Uterus (tissue), 2 donors: Measurements from ENCODE around the gene CRIP1.

Experiments
- CTCF ChIP-seq, 4 experiments: fragments of 200-600 bp in 2 of 4; fragments of 450-650 bp in 2 of 4; sonication (generic) in 2 of 4; IDR thresholded peaks; one replicate each; pipeline ENCODE4 v1.5.1; 2016 to 2019; ENCODE audit warnings: antibody characterized with exemption in 4 of 4, mild to moderate bottlenecking in 2 of 4, moderate library complexity in 1 of 4
- POLR2A ChIP-seq, 2 donors: fragments of 450-650 bp; IDR thresholded peaks; one replicate each; pipeline ENCODE4 v1.6.1; 2016; ENCODE audit warnings: antibody characterized with exemption in 2 of 2, mild to moderate bottlenecking in 1 of 2, moderate library complexity in 1 of 2

GRCh38 chr14:105471823-105472485 lies 14.7 kb upstream of the CRIP1 start:
- TF ChIP-seq CTCF (IDR thresholded peaks at IDR 0.05) (no peak), POLR2A (IDR thresholded peaks at IDR 0.05) (no peak)
